Brain microvascular endothelial cell (primary cell): ENCODE results near the gene LRRC4C.

Experiments used
- DNase-seq: peaks from one replicate; pipeline ENCODE4 v3.0.0-alpha.2; 2020
- H3K27ac ChIP-seq: fragments of 250-450 bp; sonication (Bioruptor Pico); 2 replicates; pipeline ENCODE4 v1.5.1; 2020; ENCODE audit warnings: mild to moderate bottlenecking, moderate library complexity
- H3K27me3 ChIP-seq: fragments of 250-450 bp; sonication (Bioruptor Pico); replicated peaks from 2 replicates; pipeline ENCODE4 v1.5.1; 2020; ENCODE audit warnings: mild to moderate bottlenecking
- H3K36me3 ChIP-seq: fragments of 250-450 bp; sonication (Bioruptor Pico); replicated peaks from 2 replicates; pipeline ENCODE4 v1.5.1; 2020; ENCODE audit warnings: mild to moderate bottlenecking
- H3K4me3 ChIP-seq: 2 replicates; pipeline ENCODE4 v1.5.1; 2011; ENCODE audit warnings: low read depth, mild to moderate bottlenecking, control low read depth, low read length, moderate library complexity
- in situ Hi-C: cut with HindIII; loops from 2 replicates; pipeline ENCODE4 v1.10.0; 2017; ENCODE audit warnings: low sequenced_read_pairs, low pct_ligation_motif_present
- TF ChIP-seq, protein P1 (sequence below): IDR thresholded peaks from 2 replicates; pipeline ENCODE4 v1.5.1; 2011; ENCODE audit warnings: low read depth, mild to moderate bottlenecking, moderate library complexity, low read length, control low read depth, inconsistent platforms; ENCODE audit errors: missing control alignments

LRRC4C gene

GRCh38 chr11:40314327-40314726, 1145.1 kb downstream of the LRRC4C start:
- Histone ChIP-seq H3K4me3 (no peak overlapping the region), H3K36me3 (no peaks in the 10 kb centered on the region), H3K27ac (no peak overlapping the region), H3K27me3 (no peaks in the 10 kb centered on the region)
- no peak for DNase-seq
- in situ Hi-C loops, result no loop called here
- TF ChIP-seq, protein P1, sequence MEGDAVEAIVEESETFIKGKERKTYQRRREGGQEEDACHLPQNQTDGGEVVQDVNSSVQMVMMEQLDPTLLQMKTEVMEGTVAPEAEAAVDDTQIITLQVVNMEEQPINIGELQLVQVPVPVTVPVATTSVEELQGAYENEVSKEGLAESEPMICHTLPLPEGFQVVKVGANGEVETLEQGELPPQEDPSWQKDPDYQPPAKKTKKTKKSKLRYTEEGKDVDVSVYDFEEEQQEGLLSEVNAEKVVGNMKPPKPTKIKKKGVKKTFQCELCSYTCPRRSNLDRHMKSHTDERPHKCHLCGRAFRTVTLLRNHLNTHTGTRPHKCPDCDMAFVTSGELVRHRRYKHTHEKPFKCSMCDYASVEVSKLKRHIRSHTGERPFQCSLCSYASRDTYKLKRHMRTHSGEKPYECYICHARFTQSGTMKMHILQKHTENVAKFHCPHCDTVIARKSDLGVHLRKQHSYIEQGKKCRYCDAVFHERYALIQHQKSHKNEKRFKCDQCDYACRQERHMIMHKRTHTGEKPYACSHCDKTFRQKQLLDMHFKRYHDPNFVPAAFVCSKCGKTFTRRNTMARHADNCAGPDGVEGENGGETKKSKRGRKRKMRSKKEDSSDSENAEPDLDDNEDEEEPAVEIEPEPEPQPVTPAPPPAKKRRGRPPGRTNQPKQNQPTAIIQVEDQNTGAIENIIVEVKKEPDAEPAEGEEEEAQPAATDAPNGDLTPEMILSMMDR, result no peak

GRCh38 chr11:40306938-40307548, 1152.4 kb downstream of the LRRC4C start:
- no peaks in the 10 kb centered on the region for H3K36me3 ChIP-seq
- H3K27ac ChIP-seq, result no peak overlapping the region
- no peak overlapping the region for H3K4me3 ChIP-seq
- in situ Hi-C loops, result no loop called here
- TF ChIP-seq, protein P1, result peak; percentile 86
- no peaks in the 10 kb centered on the region for H3K27me3 ChIP-seq
- DNase-seq, result peak; percentile 59

DNA sequence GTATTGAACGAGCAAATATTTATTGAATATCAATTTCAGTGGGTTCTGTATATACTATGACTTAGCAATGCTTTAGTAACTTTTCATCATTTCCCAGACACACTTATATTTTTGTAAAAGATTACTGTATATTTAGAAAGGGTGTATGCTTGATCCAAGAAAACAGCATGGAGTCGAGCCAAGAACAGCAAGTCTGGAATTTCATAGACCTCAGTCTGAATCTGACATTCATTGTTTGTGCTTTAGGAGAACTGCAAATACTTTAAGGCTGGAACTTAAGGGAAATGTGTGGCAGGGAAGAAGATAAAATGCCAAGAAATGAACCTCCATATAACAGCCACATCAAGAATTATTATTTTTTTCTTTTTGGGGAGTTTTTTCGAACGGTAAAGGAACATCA, 1156.8 kb downstream of the LRRC4C start:
- DNase-seq, result peak; percentile 69
- no peak overlapping the region for H3K27ac ChIP-seq
- TF ChIP-seq, protein P1, result no peak
- no peak overlapping the region for H3K4me3 ChIP-seq
- no peaks in the 10 kb centered on the region for H3K27me3 ChIP-seq
- in situ Hi-C loops, result no loop called here
- H3K36me3 ChIP-seq, result no peaks in the 10 kb centered on the region

DNA sequence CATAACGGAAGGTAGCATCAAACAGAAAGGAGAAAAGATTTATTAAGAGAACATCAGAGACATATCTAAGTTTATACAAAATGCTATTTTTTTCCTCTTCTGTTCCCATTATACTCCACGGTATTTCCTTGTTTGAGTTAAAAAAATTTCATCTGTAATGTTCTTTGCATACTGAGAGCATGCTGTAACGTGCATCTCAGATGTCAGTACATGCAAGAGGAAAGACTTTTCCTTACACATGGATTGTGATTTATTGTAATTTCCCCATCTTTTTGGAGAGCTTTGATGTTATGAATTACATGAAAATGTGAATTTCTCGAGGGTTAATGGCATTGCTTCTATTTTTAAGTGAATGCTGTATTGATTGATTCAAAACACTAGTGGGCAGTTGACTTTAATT, 1164.0 kb downstream of the LRRC4C start:
- in situ Hi-C loops, result no loop called here
- Histone ChIP-seq H3K4me3 (no peak overlapping the region), H3K27ac (no peak overlapping the region), H3K36me3 (no peaks in the 10 kb centered on the region), H3K27me3 (no peaks in the 10 kb centered on the region)
- DNase-seq, result no peak
- TF ChIP-seq, protein P1, result no peak

DNA sequence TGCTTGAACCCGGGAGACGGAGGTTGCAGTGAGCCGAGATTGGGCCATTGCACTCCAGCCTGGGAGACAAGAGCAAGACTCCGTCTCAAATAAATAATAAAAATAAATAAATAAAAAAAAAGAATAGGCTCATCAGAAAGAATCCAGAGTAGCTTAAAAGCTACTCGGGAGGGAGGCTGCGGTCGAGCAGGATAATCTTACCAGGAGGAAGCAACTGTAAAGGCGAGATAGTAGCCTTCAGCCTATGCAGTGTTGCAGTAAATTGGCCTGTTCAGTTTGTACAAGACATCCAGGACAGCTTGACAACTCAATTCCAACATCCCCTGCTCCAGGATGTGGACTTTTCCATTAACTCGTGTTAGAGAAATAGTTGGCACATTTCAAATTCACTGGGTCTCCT, 1164.7 kb downstream of the LRRC4C start:
- H3K27me3 ChIP-seq, result no peaks in the 10 kb centered on the region
- no peak overlapping the region for H3K4me3 ChIP-seq
- DNase-seq, result no peak
- no peak overlapping the region for H3K27ac ChIP-seq
- in situ Hi-C loops, result no loop called here
- TF ChIP-seq, protein P1, result no peak
- no peaks in the 10 kb centered on the region for H3K36me3 ChIP-seq

DNA sequence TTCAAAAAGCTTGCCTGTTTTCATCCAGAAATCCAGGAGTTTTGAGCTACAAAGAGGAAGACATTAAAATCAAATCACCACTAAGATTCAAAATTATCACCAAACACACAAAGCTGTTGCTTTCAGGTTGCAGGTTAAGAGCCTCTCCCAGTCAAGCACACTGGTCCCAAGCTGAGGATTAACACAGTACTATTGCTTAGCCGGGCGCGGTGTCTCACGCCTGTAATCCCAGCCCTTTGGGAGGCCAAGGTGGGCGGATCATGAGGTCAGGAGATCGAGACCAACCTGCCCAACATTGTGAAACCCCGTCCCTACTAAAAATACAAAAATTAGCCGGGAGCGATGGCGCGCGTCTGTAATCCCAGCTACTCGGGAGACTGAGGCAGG, 1165.1 kb downstream of the LRRC4C start:
- in situ Hi-C loops, result no loop called here
- H3K27me3 ChIP-seq, result no peaks in the 10 kb centered on the region
- no peak for DNase-seq
- TF ChIP-seq, protein P1, result no peak
- no peak overlapping the region for H3K4me3 ChIP-seq
- H3K27ac ChIP-seq, result no peak overlapping the region
- H3K36me3 ChIP-seq, result no peaks in the 10 kb centered on the region
